Neural cell (in vitro differentiated cells): ENCODE measurements around the gene TAB2.

Experiments
- EP300 ChIP-seq: fragments of 450-650 bp; conservative IDR thresholded peaks from 2 replicates; pipeline ENCODE4 v1.6.1; 2014; ENCODE audit warnings: antibody characterized with exemption, mild to moderate bottlenecking, moderate library complexity; ENCODE audit not compliant: poor library complexity, severe bottlenecking
- EZH2 ChIP-seq: fragments of 200-600, 300-800 bp; shearing (Covaris generic), sonication (generic); IDR thresholded peaks from 2 replicates; pipeline ENCODE4 v1.6.1; 2014; ENCODE audit warnings: antibody characterized with exemption, low read length, borderline replicate concordance, mild to moderate bottlenecking; ENCODE audit not compliant: insufficient read depth, poor library complexity, severe bottlenecking
- MXI1 ChIP-seq: fragments of 450-650 bp; conservative IDR thresholded peaks from 2 replicates; pipeline ENCODE4 v1.6.1; 2014; ENCODE audit warnings: antibody characterized with exemption, mild to moderate bottlenecking; ENCODE audit not compliant: poor library complexity, severe bottlenecking
- POLR2AphosphoS5 ChIP-seq: IDR thresholded peaks from 2 replicates; pipeline ENCODE4 v1.6.1; 2012
- RAD21 ChIP-seq: fragments of 450-650 bp; conservative IDR thresholded peaks from 2 replicates; pipeline ENCODE4 v1.6.1; 2014; ENCODE audit warnings: antibody characterized with exemption, mild to moderate bottlenecking, moderate library complexity
- SMC3 ChIP-seq: fragments of 450-650 bp; conservative IDR thresholded peaks from 2 replicates; pipeline ENCODE4 v1.6.1; 2014; ENCODE audit warnings: antibody characterized with exemption, mild to moderate bottlenecking, moderate library complexity; ENCODE audit not compliant: poor library complexity
- TAF1 ChIP-seq: IDR thresholded peaks from 2 replicates; pipeline ENCODE4 v1.6.1; 2012; ENCODE audit warnings: low read depth
- TF ChIP-seq, protein P1 (sequence below): fragments of 450-650 bp; IDR thresholded peaks from 2 replicates; pipeline ENCODE4 v1.5.1; 2014; ENCODE audit warnings: antibody characterized with exemption, mild to moderate bottlenecking, moderate library complexity; ENCODE audit not compliant: poor library complexity, severe bottlenecking
- TF ChIP-seq, protein P2 (sequence below): IDR thresholded peaks from 2 replicates; pipeline ENCODE4 v1.6.1; 2012; ENCODE audit warnings: borderline replicate concordance

DNA sequence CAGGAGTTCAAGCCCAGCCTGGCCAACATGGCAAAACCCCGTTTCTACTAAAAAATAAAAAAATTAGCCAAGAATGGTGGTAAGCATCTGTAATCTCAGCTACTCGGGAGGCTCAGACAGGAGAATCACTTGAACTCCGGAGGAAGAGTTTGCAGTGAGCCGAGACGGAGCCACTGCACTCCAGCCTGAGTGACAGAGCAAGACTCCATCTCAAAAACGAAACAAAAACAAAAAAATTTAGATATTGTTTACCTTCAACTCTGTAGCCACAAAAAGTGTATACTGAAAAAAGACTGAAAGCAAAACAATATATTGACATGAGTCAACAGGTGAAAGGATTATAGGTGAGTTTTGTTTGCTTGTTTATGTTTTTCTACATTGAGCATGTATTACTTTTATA, 30.6 kb upstream of the TAB2 start:
- TF ChIP-seq, protein P1, sequence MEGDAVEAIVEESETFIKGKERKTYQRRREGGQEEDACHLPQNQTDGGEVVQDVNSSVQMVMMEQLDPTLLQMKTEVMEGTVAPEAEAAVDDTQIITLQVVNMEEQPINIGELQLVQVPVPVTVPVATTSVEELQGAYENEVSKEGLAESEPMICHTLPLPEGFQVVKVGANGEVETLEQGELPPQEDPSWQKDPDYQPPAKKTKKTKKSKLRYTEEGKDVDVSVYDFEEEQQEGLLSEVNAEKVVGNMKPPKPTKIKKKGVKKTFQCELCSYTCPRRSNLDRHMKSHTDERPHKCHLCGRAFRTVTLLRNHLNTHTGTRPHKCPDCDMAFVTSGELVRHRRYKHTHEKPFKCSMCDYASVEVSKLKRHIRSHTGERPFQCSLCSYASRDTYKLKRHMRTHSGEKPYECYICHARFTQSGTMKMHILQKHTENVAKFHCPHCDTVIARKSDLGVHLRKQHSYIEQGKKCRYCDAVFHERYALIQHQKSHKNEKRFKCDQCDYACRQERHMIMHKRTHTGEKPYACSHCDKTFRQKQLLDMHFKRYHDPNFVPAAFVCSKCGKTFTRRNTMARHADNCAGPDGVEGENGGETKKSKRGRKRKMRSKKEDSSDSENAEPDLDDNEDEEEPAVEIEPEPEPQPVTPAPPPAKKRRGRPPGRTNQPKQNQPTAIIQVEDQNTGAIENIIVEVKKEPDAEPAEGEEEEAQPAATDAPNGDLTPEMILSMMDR = no peak
- TF ChIP-seq TAF1 (no peak), EP300 (no peak), MXI1 (no peak), POLR2AphosphoS5 (no peak), EZH2 (no peak), RAD21 (no peak), SMC3 (no peak)
- TF ChIP-seq, protein P2, sequence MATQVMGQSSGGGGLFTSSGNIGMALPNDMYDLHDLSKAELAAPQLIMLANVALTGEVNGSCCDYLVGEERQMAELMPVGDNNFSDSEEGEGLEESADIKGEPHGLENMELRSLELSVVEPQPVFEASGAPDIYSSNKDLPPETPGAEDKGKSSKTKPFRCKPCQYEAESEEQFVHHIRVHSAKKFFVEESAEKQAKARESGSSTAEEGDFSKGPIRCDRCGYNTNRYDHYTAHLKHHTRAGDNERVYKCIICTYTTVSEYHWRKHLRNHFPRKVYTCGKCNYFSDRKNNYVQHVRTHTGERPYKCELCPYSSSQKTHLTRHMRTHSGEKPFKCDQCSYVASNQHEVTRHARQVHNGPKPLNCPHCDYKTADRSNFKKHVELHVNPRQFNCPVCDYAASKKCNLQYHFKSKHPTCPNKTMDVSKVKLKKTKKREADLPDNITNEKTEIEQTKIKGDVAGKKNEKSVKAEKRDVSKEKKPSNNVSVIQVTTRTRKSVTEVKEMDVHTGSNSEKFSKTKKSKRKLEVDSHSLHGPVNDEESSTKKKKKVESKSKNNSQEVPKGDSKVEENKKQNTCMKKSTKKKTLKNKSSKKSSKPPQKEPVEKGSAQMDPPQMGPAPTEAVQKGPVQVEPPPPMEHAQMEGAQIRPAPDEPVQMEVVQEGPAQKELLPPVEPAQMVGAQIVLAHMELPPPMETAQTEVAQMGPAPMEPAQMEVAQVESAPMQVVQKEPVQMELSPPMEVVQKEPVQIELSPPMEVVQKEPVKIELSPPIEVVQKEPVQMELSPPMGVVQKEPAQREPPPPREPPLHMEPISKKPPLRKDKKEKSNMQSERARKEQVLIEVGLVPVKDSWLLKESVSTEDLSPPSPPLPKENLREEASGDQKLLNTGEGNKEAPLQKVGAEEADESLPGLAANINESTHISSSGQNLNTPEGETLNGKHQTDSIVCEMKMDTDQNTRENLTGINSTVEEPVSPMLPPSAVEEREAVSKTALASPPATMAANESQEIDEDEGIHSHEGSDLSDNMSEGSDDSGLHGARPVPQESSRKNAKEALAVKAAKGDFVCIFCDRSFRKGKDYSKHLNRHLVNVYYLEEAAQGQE = no peak
